Sigmoid colon (tissue), 4 donors: ENCODE measurements around the gene LBX2.

Experiments used
- EP300 ChIP-seq, 4 donors: sonication (generic); formaldehyde crosslinking; IDR thresholded peaks; one replicate each; pipeline ENCODE4 v1.6.1; 2017; ENCODE audit warnings: antibody characterized with exemption in 4 of 4
- POLR2A ChIP-seq, 2 donors: fragments of 450-650 bp; IDR thresholded peaks; one replicate each; pipeline ENCODE4 v1.6.1; 2016; ENCODE audit warnings: antibody characterized with exemption in 2 of 2, mild to moderate bottlenecking in 2 of 2, moderate library complexity in 2 of 2
- POLR2AphosphoS5 ChIP-seq, 4 donors: sonication (generic); formaldehyde crosslinking; IDR thresholded peaks; one replicate each; pipeline ENCODE4 v1.6.1; 2017; ENCODE audit warnings: antibody characterized with exemption in 4 of 4
- TF ChIP-seq, protein P1 (sequence below), 4 experiments: fragments of 450-650 bp in 3 of 4; fragments of 200-600 bp in 1 of 4; IDR thresholded peaks; one replicate each; pipeline ENCODE4 v1.5.1; 2016 to 2019; ENCODE audit warnings: antibody characterized with exemption in 4 of 4, mild to moderate bottlenecking in 3 of 4, moderate library complexity in 2 of 4

DNA sequence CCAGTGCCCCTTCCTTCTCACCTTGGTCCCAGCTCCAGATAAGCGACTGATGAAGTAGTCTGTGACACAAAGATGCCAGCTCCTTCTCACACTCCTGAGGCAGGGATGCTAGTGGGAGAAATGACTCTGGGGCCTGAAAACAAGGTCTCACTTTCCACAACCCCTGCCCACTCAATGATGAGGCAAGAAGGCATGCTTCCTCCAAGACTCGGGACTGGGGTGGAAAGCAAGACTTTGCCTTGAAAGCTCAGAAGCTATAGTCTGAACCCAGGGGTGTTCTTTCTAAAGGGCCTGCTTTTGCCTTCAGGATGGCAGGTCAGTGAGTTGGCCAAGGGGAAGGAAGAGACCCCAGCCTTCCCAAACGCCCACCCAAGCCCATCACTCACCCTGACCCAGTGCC lies 18.0 kb downstream of the LBX2 start:
- no peak for TF ChIP-seq POLR2AphosphoS5 (IDR thresholded peaks at IDR 0.05)
- TF ChIP-seq, protein P1, sequence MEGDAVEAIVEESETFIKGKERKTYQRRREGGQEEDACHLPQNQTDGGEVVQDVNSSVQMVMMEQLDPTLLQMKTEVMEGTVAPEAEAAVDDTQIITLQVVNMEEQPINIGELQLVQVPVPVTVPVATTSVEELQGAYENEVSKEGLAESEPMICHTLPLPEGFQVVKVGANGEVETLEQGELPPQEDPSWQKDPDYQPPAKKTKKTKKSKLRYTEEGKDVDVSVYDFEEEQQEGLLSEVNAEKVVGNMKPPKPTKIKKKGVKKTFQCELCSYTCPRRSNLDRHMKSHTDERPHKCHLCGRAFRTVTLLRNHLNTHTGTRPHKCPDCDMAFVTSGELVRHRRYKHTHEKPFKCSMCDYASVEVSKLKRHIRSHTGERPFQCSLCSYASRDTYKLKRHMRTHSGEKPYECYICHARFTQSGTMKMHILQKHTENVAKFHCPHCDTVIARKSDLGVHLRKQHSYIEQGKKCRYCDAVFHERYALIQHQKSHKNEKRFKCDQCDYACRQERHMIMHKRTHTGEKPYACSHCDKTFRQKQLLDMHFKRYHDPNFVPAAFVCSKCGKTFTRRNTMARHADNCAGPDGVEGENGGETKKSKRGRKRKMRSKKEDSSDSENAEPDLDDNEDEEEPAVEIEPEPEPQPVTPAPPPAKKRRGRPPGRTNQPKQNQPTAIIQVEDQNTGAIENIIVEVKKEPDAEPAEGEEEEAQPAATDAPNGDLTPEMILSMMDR (IDR thresholded peaks at IDR 0.05), result no peak
- no peak for TF ChIP-seq POLR2A (IDR thresholded peaks at IDR 0.05)
- no peak for TF ChIP-seq EP300 (IDR thresholded peaks at IDR 0.05)
